Mesodermal cell (in vitro differentiated cells): Measurements from ENCODE around the gene PVALEF.

ENCODE experiments used
- H3K27ac ChIP-seq: 2 replicates; pipeline ENCODE4 v1.7.0; 2013; ENCODE audit warnings: mild to moderate bottlenecking, low read depth, low read length, moderate library complexity; ENCODE audit not compliant: severe bottlenecking
- H3K36me3 ChIP-seq: 2 replicates; pipeline ENCODE4 v1.7.1; 2013; ENCODE audit warnings: mild to moderate bottlenecking, low read length, moderate library complexity; ENCODE audit not compliant: control insufficient read depth, insufficient read depth
- H3K4me1 ChIP-seq: one replicate; pipeline ENCODE4 v1.7.1; 2013; ENCODE audit warnings: mild to moderate bottlenecking, low read length; ENCODE audit not compliant: insufficient read depth, control insufficient read depth, poor library complexity, severe bottlenecking
- H3K4me3 ChIP-seq: 2 replicates; pipeline ENCODE4 v1.7.0; 2013; ENCODE audit warnings: low read length, control low read depth, mild to moderate bottlenecking; ENCODE audit not compliant: insufficient read depth, poor library complexity, severe bottlenecking; ENCODE audit errors: extremely low read depth
- H3K9me3 ChIP-seq: 2 replicates; pipeline ENCODE4 v1.7.1; 2013; ENCODE audit warnings: mild to moderate bottlenecking, low read length, moderate library complexity; ENCODE audit not compliant: control insufficient read depth
- WGBS, 2 experiments: methylation state at CpG; one replicate each; pipeline ENCODE4 v1.1.5; 2013; ENCODE audit warnings: missing lambda C conversion rate in 2 of 2; ENCODE audit not compliant: insufficient coverage in 2 of 2; 5-methylcytosine and 5-hydroxymethylcytosine counted together

Gene PVALEF

DNA sequence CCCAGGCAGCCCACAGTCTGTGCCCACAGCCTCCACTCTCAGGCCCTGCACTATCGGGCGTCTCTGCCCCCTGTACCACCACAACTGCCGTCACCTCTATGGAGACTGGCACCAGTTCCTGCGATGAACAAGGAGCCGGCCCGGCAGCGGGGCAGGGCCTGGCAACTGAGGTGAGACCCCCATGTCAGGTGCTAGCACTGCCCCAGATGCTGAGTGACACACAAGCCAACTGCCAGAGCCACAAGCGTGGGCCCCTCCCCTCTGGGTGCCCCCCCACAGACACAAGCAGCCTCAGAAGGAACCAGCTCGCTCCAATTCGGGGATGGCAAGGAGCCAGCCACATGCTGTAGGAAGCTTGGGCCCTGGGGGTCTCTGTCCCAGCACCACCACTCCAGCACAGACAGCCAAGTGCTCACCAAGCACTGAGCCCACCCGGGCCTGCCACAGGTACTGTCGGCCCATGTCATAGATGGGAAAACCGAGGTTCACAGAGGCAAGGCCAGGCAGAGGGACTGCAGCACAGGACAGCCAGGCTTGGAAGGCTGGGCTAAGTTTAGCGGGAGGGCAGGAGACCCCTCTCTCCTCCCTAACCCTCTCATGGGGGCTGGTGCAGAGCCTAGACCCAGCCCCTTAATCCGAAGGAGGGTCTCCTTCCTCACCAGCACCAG, 1.5 kb upstream of the PVALEF start:
- Histone ChIP-seq H3K36me3 (no peaks in the 10 kb centered on the region), H3K27ac (no peak overlapping the region), H3K4me1 (no peaks in the 10 kb centered on the region), H3K9me3 (no peaks in the 10 kb centered on the region), H3K4me3 (no peak overlapping the region)
- WGBS, 2 experiments, result 87 to 92% methylated on average over 13 of the region's 15 CpGs

DNA sequence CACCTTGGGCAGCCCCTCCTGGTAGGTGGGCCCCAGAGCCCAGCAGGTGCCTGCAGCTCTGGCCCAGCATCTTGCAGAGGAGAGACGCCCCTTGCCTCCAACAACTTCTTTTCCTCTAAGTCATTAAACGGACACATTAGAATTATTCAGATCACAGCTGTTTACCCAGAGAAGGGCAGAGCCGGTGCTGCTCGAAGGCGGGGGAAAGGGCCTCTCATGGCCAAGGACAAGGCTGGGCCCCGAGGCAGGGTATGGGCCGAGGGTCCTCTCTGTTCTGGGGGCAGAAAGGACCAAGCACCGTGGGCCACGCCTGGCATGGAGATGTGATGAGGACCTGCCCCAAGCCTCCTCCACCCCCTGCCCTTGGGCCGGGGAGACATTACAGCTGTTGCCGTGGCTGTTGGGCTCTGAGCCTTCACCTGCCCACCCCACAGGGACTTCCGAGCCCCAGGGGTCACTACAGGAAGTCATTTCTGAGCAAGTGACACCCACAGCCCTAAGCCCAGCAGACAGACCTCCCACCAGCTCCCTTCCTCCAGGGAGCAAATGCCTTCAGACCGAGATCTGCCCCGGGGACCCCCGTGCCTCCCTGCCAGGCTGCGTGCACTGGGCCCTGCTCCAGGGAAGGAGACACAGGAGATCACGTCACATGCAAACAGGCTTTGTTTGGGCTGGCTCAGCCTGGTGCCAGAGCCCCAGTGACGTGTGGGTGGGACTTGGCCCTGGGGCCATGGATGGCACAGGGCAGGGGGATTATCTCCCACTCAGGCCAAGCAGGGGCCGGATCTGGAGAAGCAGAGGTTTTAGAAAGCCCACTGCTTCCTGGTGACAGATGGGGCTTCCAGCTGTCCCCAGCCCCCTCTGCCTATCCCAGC, 699 bp upstream of the PVALEF start:
- WGBS, 2 experiments, result 81 to 86% methylated on average over 18 of the region's 19 CpGs

DNA sequence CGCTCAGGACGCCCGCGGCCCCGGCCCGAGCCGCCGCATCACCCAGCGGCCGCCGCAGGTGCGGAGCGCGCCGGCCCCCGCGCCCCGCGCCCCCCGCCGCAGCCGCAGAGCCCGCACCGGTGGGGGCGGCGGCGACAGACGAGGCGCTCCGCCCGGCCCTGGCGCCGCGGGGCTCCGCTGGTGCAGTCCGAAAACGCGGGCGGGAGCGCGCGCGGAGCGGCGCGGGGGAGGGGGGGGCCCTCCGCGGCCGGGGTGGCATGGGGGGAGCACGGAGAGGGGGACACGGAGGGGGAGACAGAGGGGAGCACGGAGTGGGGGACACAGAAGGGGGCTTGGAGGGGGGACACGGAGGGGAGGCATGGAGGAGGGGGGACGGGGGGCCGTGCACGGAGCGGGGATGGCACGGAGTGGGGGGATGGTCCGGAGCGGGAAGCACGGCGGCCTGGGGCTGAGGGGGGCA, 756 bp downstream of the PVALEF start, which contains the start of gene AATK:
Gene AATK, minus strand, starts transcription at position 189 of the 460 bp plus-strand sequence. CDS start 229 bp downstream, outside the sequence.
- peak within 1 kb of the TSS; percentile 16 for H3K4me3 ChIP-seq
- WGBS, 2 experiments, result 1 to 2% methylated on average over 9 to 24 of the region's 62 CpGs
- no peak within 1 kb of the TSS for H3K27ac ChIP-seq

More for the DNA sequence above, 699 bp upstream of the PVALEF start:
- Histone ChIP-seq H3K4me1 (no peaks in the 10 kb centered on the region), H3K27ac (no peak overlapping the region), H3K4me3 (no peak overlapping the region), H3K9me3 (no peaks in the 10 kb centered on the region), H3K36me3 (no peaks in the 10 kb centered on the region)

DNA sequence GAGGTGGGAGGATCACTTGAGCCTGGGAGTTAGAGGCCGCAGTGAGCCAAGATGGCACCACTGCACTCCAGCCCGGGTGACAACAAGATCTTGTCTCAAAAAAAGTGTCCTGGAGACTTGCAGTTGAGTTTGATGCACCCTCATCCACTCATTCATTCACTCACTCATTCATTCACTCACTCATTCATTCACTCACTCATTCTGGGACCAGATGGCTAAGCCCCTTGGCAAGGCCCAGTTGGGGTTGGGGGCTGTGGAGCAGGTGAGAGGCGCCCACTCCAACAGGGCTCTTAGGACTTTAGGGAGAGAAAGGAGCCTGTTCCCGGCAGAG, 1.9 kb downstream of the PVALEF start:
- 94 to 100% methylated on average over 1 to 4 of the region's 4 CpGs for WGBS, 2 experiments
- Histone ChIP-seq H3K9me3 (no peaks in the 10 kb centered on the region), H3K4me3 (no peak overlapping the region), H3K36me3 (no peaks in the 10 kb centered on the region), H3K27ac (no peak overlapping the region), H3K4me1 (no peaks in the 10 kb centered on the region)

More for the DNA sequence above, 756 bp downstream of the PVALEF start, which contains the start of gene AATK:
- H3K4me1 ChIP-seq, result no peaks in the 10 kb centered on the region
- H3K9me3 ChIP-seq, result no peaks in the 10 kb centered on the region
- no peaks in the 10 kb centered on the region for H3K36me3 ChIP-seq

DNA sequence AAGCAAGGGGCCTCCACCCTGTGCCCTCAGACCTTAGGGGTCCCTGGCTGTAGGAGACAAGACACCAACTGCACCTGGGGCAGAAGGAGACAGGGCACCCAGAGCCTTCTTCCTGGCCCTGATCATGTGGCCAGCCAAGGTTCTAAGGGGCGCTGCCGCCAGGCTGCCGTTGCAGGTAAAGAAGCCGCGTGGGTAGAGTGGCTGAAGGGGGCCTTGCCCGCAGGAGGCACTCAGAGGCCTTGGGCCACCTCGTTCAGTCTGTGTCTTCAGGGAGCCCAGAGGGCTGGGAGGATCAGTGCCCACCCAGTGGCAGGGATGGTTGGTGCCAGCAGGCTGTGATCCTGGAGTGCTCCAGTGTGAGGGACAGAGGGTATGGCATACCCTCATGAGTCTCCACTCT, 2.3 kb downstream of the PVALEF start:
- Histone ChIP-seq H3K27ac (no peak overlapping the region), H3K4me3 (no peak overlapping the region), H3K4me1 (no peaks in the 10 kb centered on the region), H3K9me3 (no peaks in the 10 kb centered on the region), H3K36me3 (no peaks in the 10 kb centered on the region)
- WGBS, 2 experiments, result 89 to 91% methylated on average over 7 of the region's 7 CpGs

DNA sequence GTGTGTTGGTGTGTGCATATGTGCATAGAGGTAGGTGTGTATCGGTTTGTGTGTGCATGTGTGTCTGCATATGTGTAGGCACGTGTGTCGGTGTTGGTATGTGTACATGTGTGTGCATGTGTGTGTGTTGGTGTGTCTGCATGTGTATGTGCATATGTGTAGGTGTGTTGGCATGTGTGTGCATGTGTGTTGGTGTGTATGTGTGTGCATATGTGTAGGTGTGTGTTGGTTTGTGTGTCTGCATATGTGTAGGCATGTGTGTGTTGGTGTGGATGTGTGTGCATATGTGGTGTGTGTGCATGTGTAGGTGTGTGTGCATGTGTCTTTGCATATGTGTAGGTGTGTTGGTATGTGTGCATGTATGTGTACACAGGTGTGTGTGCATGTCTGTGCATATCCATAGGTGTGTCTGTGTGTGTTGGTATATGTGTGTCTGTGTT, 4.6 kb downstream of the PVALEF start:
- Histone ChIP-seq H3K4me1 (no peaks in the 10 kb centered on the region), H3K4me3 (no peak overlapping the region), H3K27ac (no peak overlapping the region), H3K9me3 (peaks cover under 1% of the 10 kb centered on the region), H3K36me3 (no peaks in the 10 kb centered on the region)
- WGBS, 2 experiments, result 87 to 100% methylated on average over 3 of the region's 3 CpGs

DNA sequence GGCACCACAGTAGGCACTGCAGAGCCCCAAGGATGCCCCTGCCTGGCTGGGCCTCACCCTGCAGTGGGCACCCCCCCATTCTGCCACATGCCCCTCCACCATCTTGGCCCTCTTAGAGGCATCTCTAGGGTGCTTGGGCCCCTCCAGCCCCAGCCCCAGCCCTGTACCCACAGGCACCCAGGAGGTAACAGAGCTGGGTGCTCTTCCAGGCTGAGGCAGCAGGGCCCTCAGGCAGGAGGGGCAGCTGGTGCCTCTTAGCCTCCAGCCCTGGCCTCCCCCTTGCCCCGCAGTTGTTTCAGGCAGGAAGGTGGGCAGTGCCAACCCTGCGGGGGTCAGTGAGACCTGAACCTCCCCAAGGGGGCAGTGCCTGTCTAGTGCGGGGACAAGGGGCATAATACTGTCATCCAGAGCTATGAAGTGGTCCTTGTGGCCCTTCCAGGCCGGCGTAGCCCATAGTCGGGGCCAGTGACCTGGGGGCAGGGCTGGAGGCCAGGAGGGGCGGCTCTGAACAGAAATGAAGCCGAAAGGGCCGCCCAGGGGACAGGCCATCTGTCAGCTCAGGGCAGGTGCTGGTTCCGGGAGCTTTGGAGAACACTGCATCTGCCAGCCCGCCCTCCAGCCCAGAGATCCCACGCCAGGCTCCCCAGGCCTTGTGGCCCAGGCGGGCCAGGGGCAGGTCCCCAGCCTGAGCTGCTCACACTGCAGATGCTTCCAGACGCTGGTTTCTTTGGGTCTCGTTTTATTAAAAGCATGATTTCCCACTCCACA, 5.6 kb downstream of the PVALEF start:
- H3K9me3 ChIP-seq, result peaks cover 11% of the 10 kb centered on the region
- WGBS, 2 experiments, result 89 to 90% methylated on average over 11 to 15 of the region's 15 CpGs
- H3K4me1 ChIP-seq, result no peaks in the 10 kb centered on the region
- H3K36me3 ChIP-seq, result no peaks in the 10 kb centered on the region
- no peak overlapping the region for H3K4me3 ChIP-seq
- no peak overlapping the region for H3K27ac ChIP-seq

DNA sequence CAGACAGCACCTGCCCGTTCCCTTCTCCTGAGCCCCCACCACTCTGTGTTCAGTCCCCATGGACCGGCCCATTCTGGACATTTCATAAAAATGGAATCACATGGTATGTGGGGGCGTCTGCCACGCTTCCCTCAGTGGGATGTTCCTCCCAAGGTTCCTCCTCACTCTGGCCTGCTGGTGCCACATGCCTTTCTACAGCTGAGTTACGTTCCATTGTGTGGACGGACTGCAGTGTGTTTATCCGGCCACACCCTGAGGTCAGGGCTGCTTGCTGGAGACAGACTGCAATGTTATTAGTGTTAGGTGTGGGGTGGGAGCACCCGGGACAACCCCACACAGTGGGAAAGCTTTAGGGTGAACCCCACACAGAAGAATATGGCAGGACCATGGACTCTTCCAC, 6.6 kb downstream of the PVALEF start:
- H3K36me3 ChIP-seq, result no peaks in the 10 kb centered on the region
- H3K27ac ChIP-seq, result no peak overlapping the region
- no peak overlapping the region for H3K4me3 ChIP-seq
- 92 to 95% methylated on average over 4 to 6 of the region's 8 CpGs for WGBS, 2 experiments
- H3K4me1 ChIP-seq, result no peaks in the 10 kb centered on the region
- peaks cover 13% of the 10 kb centered on the region for H3K9me3 ChIP-seq

DNA sequence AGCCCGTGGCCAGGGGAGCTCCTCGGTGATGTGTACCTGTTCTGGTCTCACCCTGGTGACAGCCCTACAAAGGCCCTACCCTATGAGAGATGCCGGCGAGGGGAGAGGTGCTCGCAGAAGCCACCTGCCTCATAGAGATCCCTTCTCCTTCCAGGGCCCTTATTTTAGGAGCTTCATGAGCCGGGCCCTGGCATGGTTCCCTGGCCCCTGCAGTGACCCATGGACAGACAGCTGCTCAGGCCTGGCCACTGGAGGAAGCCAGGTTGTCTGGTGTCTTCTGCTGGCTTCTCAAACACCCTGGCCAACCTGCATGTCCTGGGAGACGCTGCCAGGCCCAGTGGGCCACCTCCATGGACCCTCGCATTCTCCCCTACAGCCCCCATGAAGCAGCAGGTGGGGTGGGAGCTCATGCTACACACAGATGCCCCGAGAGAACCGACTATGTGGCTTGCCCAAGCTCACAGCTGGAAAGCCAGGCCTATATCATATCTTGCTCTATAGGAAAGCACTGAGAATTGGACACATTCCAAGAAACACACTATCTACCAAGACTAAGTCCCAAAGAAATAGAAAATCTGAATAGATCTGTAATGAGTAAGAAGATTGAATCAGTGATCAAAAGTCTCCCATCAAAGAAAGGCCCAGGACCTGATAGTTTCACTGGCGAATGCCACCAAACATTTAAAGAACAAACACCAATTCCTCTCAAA, 7.9 kb downstream of the PVALEF start:
- Histone ChIP-seq H3K4me3 (no peak overlapping the region), H3K27ac (no peak overlapping the region), H3K4me1 (no peaks in the 10 kb centered on the region), H3K9me3 (peaks cover 13% of the 10 kb centered on the region), H3K36me3 (no peaks in the 10 kb centered on the region)
- 89 to 92% methylated on average over 8 to 9 of the region's 11 CpGs for WGBS, 2 experiments

DNA sequence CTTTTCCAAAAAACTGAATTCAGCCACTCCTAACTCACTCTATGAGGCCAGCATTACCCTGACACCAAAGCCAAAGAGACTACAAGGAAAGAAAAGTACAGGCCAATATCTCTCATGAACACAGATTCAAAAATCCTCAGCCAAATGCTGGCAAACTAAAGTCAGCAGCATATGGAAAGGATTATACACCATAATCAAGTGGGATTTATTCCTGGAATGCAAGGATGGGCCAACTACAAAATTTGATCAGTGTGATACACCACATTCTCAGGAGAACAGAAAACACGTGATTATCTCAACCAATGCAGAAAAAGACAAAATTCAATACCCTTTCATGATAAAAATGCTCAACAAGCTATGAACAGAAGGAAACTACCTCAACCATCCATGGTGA, 8.5 kb downstream of the PVALEF start:
- 71 to 100% methylated on average over 1 of the region's 1 CpG for WGBS, 2 experiments
- no peak overlapping the region for H3K27ac ChIP-seq
- no peaks in the 10 kb centered on the region for H3K4me1 ChIP-seq

More for the DNA sequence above, 8.5 kb downstream of the PVALEF start:
- Histone ChIP-seq H3K9me3 (peaks cover 13% of the 10 kb centered on the region), H3K4me3 (no peak overlapping the region), H3K36me3 (no peaks in the 10 kb centered on the region)
